ENCODE data around the gene SPATA21. TPM values are rescaled to one million over a fixed set of nuclear protein-coding genes. Genes with fewer than 3 reads are reported as not detected.

Gene SPATA21, protein sequence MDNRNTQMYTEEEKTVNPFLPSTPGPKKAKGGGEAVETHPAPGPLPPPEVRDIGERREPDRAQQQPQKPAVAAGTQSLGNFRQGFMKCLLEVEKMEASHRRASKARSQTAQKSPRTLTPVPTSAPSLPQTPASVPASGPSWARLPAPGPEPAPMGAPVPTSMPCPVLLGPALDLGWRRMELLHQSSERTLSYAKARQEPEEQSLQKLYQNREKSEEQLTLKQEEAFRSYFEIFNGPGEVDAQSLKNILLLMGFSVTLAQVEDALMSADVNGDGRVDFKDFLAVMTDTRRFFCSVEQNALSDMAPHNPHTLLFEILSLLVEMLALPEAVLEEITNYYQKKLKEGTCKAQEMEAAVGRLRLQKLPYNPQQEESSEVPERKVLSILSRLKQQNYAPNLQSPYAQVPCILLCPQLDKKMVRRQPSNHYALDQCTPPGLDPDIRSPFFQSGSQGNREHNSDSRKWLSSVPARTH
- not detected in 2 replicates for total RNA-seq

GRCh38 chr1:16436946-16437474, at the start of gene SPATA21:
TSS of gene SPATA21 (minus strand) at chr1:16437424. CDS start at chr1:16431371, 6,053 bp downstream.

DNA sequence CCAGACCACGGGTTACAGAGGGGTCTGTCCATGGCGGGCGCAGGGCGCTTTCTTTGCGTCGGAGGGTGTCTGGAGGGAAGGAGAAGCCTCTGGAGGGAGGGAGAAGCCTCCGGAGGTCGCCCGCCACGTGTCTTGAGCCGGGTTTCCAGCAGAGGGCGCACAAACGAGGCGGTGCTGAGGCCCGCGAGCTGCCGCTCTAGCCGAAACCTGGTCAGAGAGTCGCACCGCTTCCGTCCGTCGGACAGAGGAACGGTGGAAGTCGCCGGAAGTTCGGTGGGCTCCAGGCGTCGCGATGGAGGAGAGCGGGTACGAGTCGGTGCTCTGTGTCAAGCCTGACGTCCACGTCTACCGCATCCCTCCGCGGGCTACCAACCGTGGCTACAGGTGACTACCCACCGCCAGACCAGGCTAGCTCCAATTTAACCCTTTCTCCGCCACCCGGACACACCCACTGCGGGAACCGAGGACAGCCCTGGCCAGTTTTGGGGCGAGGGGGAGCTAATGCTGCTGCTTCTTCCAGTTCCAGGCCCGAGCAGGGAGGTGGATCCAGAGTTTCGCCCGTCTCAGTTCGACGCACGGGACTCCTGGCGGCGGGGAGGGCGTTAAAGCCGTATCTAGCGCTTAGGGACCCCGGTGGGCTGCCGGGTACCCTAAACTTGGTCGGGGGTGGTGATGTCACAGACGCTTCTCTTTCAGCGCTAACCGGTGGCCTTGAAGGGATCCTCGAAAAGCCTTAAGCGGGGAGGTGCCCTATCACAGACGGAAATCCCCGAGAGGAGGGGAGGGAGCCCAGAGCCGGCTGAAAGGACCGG, 3.5 kb upstream of the SPATA21 start, which contains the start of gene NECAP2:
Gene NECAP2, plus strand, starts transcription at position 255 of the 812 bp plus-strand sequence. Its CDS starts 38 bp downstream, at position 293.

GRCh38 chr1:16366722-16367257, 70.4 kb downstream of the SPATA21 start, which contains the start of gene SZRD1:
TSS of gene SZRD1 (plus strand) at chr1:16367242. CDS start at chr1:16367258, 16 bp downstream.

GRCh38 chr1:16351994-16352841, 85.0 kb downstream of the SPATA21 start, which contains the start of gene FBXO42:
TSS of gene FBXO42 (minus strand) at chr1:16352480. CDS start at chr1:16315418, 37,062 bp downstream.

Other genes with a start within 250 kb of the SPATA21 start
- 3.3 and 4.9 TPM in 2 replicates for gene ARHGEF19, start 224.8 kb downstream of the SPATA21 start, total RNA-seq
- gene CPLANE2, start 200.2 kb downstream of the SPATA21 start, total RNA-seq = 4.7 and 7.7 TPM in 2 replicates
- 9.8 and 12.2 TPM in 2 replicates for gene FBXO42, start 84.9 kb downstream of the SPATA21 start, total RNA-seq
- gene SZRD1, start 70.2 kb downstream of the SPATA21 start, total RNA-seq = 56.5 and 68.5 TPM in 2 replicates
- 73.7 and 86.0 TPM in 2 replicates for gene NECAP2, start 3.3 kb upstream of the SPATA21 start, total RNA-seq
- gene RNU1-1, start 76.9 kb upstream of the SPATA21 start, total RNA-seq = under 0.01 TPM in 2 replicates
- 5.2 and 6.2 TPM in 2 replicates for gene NBPF1, start 176.1 kb upstream of the SPATA21 start, total RNA-seq
- under 0.01 TPM in 2 replicates for gene RNU1-3, start 229.5 kb upstream of the SPATA21 start, total RNA-seq

Data from hair follicular keratinocyte (primary cell).